ENCODE data around the gene CPNE8. TPM values are rescaled to one million over a fixed set of nuclear protein-coding genes. Genes with fewer than 3 reads are reported as not detected.
A peak's percentile ranks its signal among the peaks of the same experiment; 100 is the strongest.

The CPNE8 gene
- total RNA-seq, 1 experiment from 2014 or later, result 7.2 TPM

GRCh38 chr12:38886931-38887330, 18.5 kb downstream of the CPNE8 start:
- intact Hi-C loops (cut with micrococcal nuclease), result no loop called here
- DNase-seq, result no peak
- ChIA-PET POLR2A (ENCODE audit: unreplicated experiment) (no interaction called here), CTCF (no interaction called here)
- H4K20me1 ChIP-seq (ENCODE audit: low read length), result no peaks in the 10 kb centered on the region
- peak overlapping the region; percentile 54 for H3K27ac ChIP-seq (ENCODE audit: low read length)
- H3K4me1 ChIP-seq (ENCODE audit: insufficient read depth, low read length), result peaks cover 17% of the 10 kb centered on the region
- H3K9me3 ChIP-seq (ENCODE audit: low read length), result no peaks in the 10 kb centered on the region
- no peaks in the 10 kb centered on the region for H3K9me2 ChIP-seq (replicated peaks; ENCODE audit: low read length)
- no peaks in the 10 kb centered on the region for H3K27me3 ChIP-seq (ENCODE audit: low read length)
- no peaks in the 10 kb centered on the region for H3K36me3 ChIP-seq (ENCODE audit: low read depth, low read length)
- TF ChIP-seq EZH2 (IDR thresholded peaks at IDR 0.05; ENCODE audit: low read length, unreplicated experiment), result no peak
- TF ChIP-seq EZH2phosphoT487 (IDR thresholded peaks at IDR 0.05; ENCODE audit: borderline replicate concordance, low read length), result no peak
- TF ChIP-seq CTCF (conservative IDR thresholded peaks at IDR 0.05; ENCODE audit: low read depth, low read length), result no peak
- no peak overlapping the region for H2AFZ ChIP-seq (ENCODE audit: low read length)
- H3F3A ChIP-seq (ENCODE audit: low read length, unreplicated experiment), result no peaks in the 10 kb centered on the region
- H3K4me3 ChIP-seq (ENCODE audit: low read length), result no peak overlapping the region
- H3K79me2 ChIP-seq (ENCODE audit: low read length), result peaks cover 20% of the 10 kb centered on the region; the same call in 1 of the 2 replicates
- no peak overlapping the region for H3K4me2 ChIP-seq (ENCODE audit: low read length)
- no peak for ATAC-seq
- BruUV-seq (replicated peaks), result no TSS peak
- H3K9ac ChIP-seq (ENCODE audit: low read length), result no peak overlapping the region

- H3K36me3 ChIP-seq (ENCODE audit: low read depth, low read length), result no peaks in the 10 kb centered on the region
- no peak overlapping the region for H2AFZ ChIP-seq (ENCODE audit: low read length)
- TF ChIP-seq CTCF (conservative IDR thresholded peaks at IDR 0.05; ENCODE audit: low read depth, low read length) (no peak), EZH2 (IDR thresholded peaks at IDR 0.05; ENCODE audit: low read length, unreplicated experiment) (no peak), EZH2phosphoT487 (IDR thresholded peaks at IDR 0.05; ENCODE audit: borderline replicate concordance, low read length) (no peak)
- no peaks in the 10 kb centered on the region for H3F3A ChIP-seq (ENCODE audit: low read length, unreplicated experiment)
- intact Hi-C loops (cut with micrococcal nuclease), result no loop called here
- H3K4me1 ChIP-seq (ENCODE audit: insufficient read depth, low read length), result peaks cover 17% of the 10 kb centered on the region
- H4K20me1 ChIP-seq (ENCODE audit: low read length), result no peaks in the 10 kb centered on the region
- no peak overlapping the region for H3K4me3 ChIP-seq (ENCODE audit: low read length)
- peaks cover 20% of the 10 kb centered on the region; the same call in 1 of the 2 replicates for H3K79me2 ChIP-seq (ENCODE audit: low read length)
- no peaks in the 10 kb centered on the region for H3K27me3 ChIP-seq (ENCODE audit: low read length)
- H3K9me2 ChIP-seq (replicated peaks; ENCODE audit: low read length), result no peaks in the 10 kb centered on the region
- H3K27ac ChIP-seq (ENCODE audit: low read length), result peak overlapping the region; percentile 54
- no peaks in the 10 kb centered on the region for H3K9me3 ChIP-seq (ENCODE audit: low read length)
- H3K9ac ChIP-seq (ENCODE audit: low read length), result no peak overlapping the region
- peak overlapping the region; percentile 22 for H3K4me2 ChIP-seq (ENCODE audit: low read length)
- no TSS peak for BruUV-seq (replicated peaks)
- peak; percentile 85 for ATAC-seq
- DNase-seq, result peak; percentile 94
- CTCF ChIA-PET, result no interaction called here
- POLR2A ChIA-PET (ENCODE audit: unreplicated experiment), result no interaction called here
These were observed 19.3 kb downstream of the CPNE8 start for GRCh38 chr12:38886064-38886463.

GRCh38 chr12:38884666-38885065, 20.7 kb downstream of the CPNE8 start:
- H4K20me1 ChIP-seq (ENCODE audit: low read length), result no peaks in the 10 kb centered on the region
- H3K9me2 ChIP-seq (replicated peaks; ENCODE audit: low read length), result no peaks in the 10 kb centered on the region
- POLR2A ChIA-PET (ENCODE audit: unreplicated experiment), result no interaction called here
- no peak overlapping the region for H3K27ac ChIP-seq (ENCODE audit: low read length)
- no peaks in the 10 kb centered on the region for H3K36me3 ChIP-seq (ENCODE audit: low read depth, low read length)
- DNase-seq, result no peak
- peaks cover 18% of the 10 kb centered on the region; the same call in 1 of the 2 replicates for H3K79me2 ChIP-seq (ENCODE audit: low read length)
- no peak for ATAC-seq
- BruUV-seq (replicated peaks), result no TSS peak
- H3K4me2 ChIP-seq (ENCODE audit: low read length), result no peak overlapping the region
- TF ChIP-seq CTCF (conservative IDR thresholded peaks at IDR 0.05; ENCODE audit: low read depth, low read length) (no peak), EZH2 (IDR thresholded peaks at IDR 0.05; ENCODE audit: low read length, unreplicated experiment) (no peak), EZH2phosphoT487 (IDR thresholded peaks at IDR 0.05; ENCODE audit: borderline replicate concordance, low read length) (no peak)
- H3K4me3 ChIP-seq (ENCODE audit: low read length), result no peak overlapping the region
- peaks cover 20% of the 10 kb centered on the region for H3K4me1 ChIP-seq (ENCODE audit: insufficient read depth, low read length)
- H3K27me3 ChIP-seq (ENCODE audit: low read length), result no peaks in the 10 kb centered on the region
- H3K9ac ChIP-seq (ENCODE audit: low read length), result no peak overlapping the region
- no peak overlapping the region for H2AFZ ChIP-seq (ENCODE audit: low read length)
- CTCF ChIA-PET, result interaction anchor here (0.6 kb wide), 1 partner anchor 439 kb away, joined by 3 read pairs; no protein-coding TSS in a partner anchor
- no peaks in the 10 kb centered on the region for H3F3A ChIP-seq (ENCODE audit: low read length, unreplicated experiment)
- intact Hi-C loops (cut with micrococcal nuclease), result no loop called here
- H3K9me3 ChIP-seq (ENCODE audit: low read length), result no peaks in the 10 kb centered on the region

Data from PC-3 (cell line).